ENCODE measurements around the gene SPEM3. TPM values are rescaled to one million over a fixed set of nuclear protein-coding genes. Genes with fewer than 3 reads are reported as not detected.
A peak's percentile ranks its signal among the peaks of the same experiment; 100 is the strongest.

SPEM3 gene
- total RNA-seq, 2 experiments from 2014 or later = not detected

GRCh38 chr17:7442142-7442541 lies 13.5 kb downstream of the SPEM3 start:
- no peak for DNase-seq
- peaks cover 29% of the 10 kb centered on the region for H3K36me3 Mint-ChIP-seq (ENCODE audit: low read depth)
- ChIA-PET CTCF (interaction anchor here (0.7 to 1.9 kb wide), 4 partner anchors 20 to 119 kb away, joined by 3 to 10 read pairs (median 5); partner anchors contain the start of gene TMEM95), POLR2A (no interaction called here)
- H3K4me3 Mint-ChIP-seq = no peak overlapping the region
- no peaks in the 10 kb centered on the region for H3K9me3 Mint-ChIP-seq
- H3K27ac Mint-ChIP-seq = no peak overlapping the region
- H3K27me3 Mint-ChIP-seq = peaks cover 59% of the 10 kb centered on the region
- peaks cover 42% of the 10 kb centered on the region for H3K4me1 Mint-ChIP-seq

GRCh38 chr17:7443499-7444485 lies 15.1 kb downstream of the SPEM3 start:
- Mint-ChIP-seq H3K27ac (no peak overlapping the region), H3K36me3 (ENCODE audit: low read depth) (peaks cover 27% of the 10 kb centered on the region), H3K4me3 (no peak overlapping the region), H3K4me1 (peaks cover 31% of the 10 kb centered on the region), H3K9me3 (no peaks in the 10 kb centered on the region), H3K27me3 (peaks cover 59% of the 10 kb centered on the region)
- ChIA-PET CTCF (interaction anchor here (0.6 to 2.8 kb wide), 13 partner anchors 8 to 171 kb away, joined by 3 to 28 read pairs (median 3); partner anchors contain the start of genes FXR2, SENP3, SPEM3 and TMEM102), POLR2A (no interaction called here)
- no peak for DNase-seq

- peaks cover 26% of the 10 kb centered on the region for H3K4me1 Mint-ChIP-seq
- H3K4me3 Mint-ChIP-seq = peak within 1 kb of the TSS; percentile 72
- peak within 1 kb of the TSS; percentile 33 for H3K27ac Mint-ChIP-seq
- ChIA-PET CTCF (interaction anchor here (0.5 to 2.8 kb wide), 11 partner anchors 9 to 170 kb away, joined by 3 to 28 read pairs (median 3); partner anchors contain the start of genes FXR2, SENP3, SOX15 and TMEM102), POLR2A (no interaction called here)
- no peaks in the 10 kb centered on the region for H3K9me3 Mint-ChIP-seq
- peaks cover 23% of the 10 kb centered on the region for H3K36me3 Mint-ChIP-seq (ENCODE audit: low read depth)
- H3K27me3 Mint-ChIP-seq = peaks cover 55% of the 10 kb centered on the region
- no peak for DNase-seq
These were observed 16.3 kb downstream of the SPEM3 start, which contains the start of gene CHRNB1 for GRCh38 chr17:7444682-7445618. Gene CHRNB1 (plus strand): TSS chr17:7445061. CDS start chr17:7445128, 67 bp downstream.

GRCh38 chr17:7445619-7445968 lies 16.9 kb downstream of the SPEM3 start:
- Mint-ChIP-seq H3K4me3 (peak overlapping the region; percentile 72), H3K27ac (peak overlapping the region; percentile 33), H3K36me3 (ENCODE audit: low read depth) (peaks cover 23% of the 10 kb centered on the region), H3K9me3 (no peaks in the 10 kb centered on the region), H3K27me3 (peaks cover 49% of the 10 kb centered on the region), H3K4me1 (peaks cover 23% of the 10 kb centered on the region)
- peak; percentile 47 for DNase-seq
- CTCF ChIA-PET = interaction anchor here (0.5 to 2.8 kb wide), 6 partner anchors 9 to 144 kb away, joined by 3 to 28 read pairs (median 6); partner anchors contain the start of genes SENP3, SOX15 and TMEM102
- POLR2A ChIA-PET = interaction anchor here (0.6 kb wide), 1 partner anchor 41 kb away, joined by 4 read pairs; the partner anchor contains the start of gene TMEM256

- Mint-ChIP-seq H3K4me3 (no peak overlapping the region), H3K4me1 (peaks cover 28% of the 10 kb centered on the region), H3K9me3 (no peaks in the 10 kb centered on the region), H3K36me3 (ENCODE audit: low read depth) (peaks cover 27% of the 10 kb centered on the region), H3K27me3 (peaks cover 33% of the 10 kb centered on the region), H3K27ac (no peak overlapping the region)
- DNase-seq = no peak
- POLR2A ChIA-PET = interaction anchor here (0.7 kb wide), 1 partner anchor 139 kb away, joined by 3 read pairs; no protein-coding TSS in a partner anchor
- CTCF ChIA-PET = interaction anchor here (1.3 kb wide), 1 partner anchor 112 kb away, joined by 3 read pairs; no protein-coding TSS in a partner anchor
These were observed 19.8 kb downstream of the SPEM3 start for GRCh38 chr17:7448461-7448860.

GRCh38 chr17:7459961-7460545 lies 31.4 kb downstream of the SPEM3 start:
- Mint-ChIP-seq H3K4me1 (peaks cover 25% of the 10 kb centered on the region), H3K9me3 (no peaks in the 10 kb centered on the region), H3K4me3 (no peak overlapping the region), H3K36me3 (ENCODE audit: low read depth) (peaks cover 37% of the 10 kb centered on the region), H3K27me3 (no peaks in the 10 kb centered on the region), H3K27ac (no peak overlapping the region)
- CTCF ChIA-PET = interaction anchor here (1.6 to 3.5 kb wide), 2 partner anchors 16 to 23 kb away, joined by 4 to 14 read pairs; no protein-coding TSS in a partner anchor
- POLR2A ChIA-PET = interaction anchor here (0.8 kb wide), 1 partner anchor 24 kb away, joined by 5 read pairs; the partner anchor contains the start of gene POLR2A
- no peak for DNase-seq

- Mint-ChIP-seq H3K9me3 (no peaks in the 10 kb centered on the region), H3K27ac (no peak overlapping the region), H3K4me3 (no peak overlapping the region), H3K27me3 (no peaks in the 10 kb centered on the region), H3K4me1 (peaks cover 22% of the 10 kb centered on the region), H3K36me3 (ENCODE audit: low read depth) (peaks cover 37% of the 10 kb centered on the region)
- CTCF ChIA-PET = interaction anchor here (0.7 to 3.5 kb wide), 4 partner anchors 9 to 96 kb away, joined by 3 to 14 read pairs (median 4); partner anchors contain the start of gene SLC35G6
- POLR2A ChIA-PET = no interaction called here
- no peak for DNase-seq
These were observed 32.4 kb downstream of the SPEM3 start for GRCh38 chr17:7460850-7461660.

GRCh38 chr17:7462474-7463371 lies 34.1 kb downstream of the SPEM3 start:
- Mint-ChIP-seq H3K9me3 (no peaks in the 10 kb centered on the region), H3K4me3 (no peak overlapping the region), H3K36me3 (ENCODE audit: low read depth) (peaks cover 27% of the 10 kb centered on the region), H3K27ac (no peak overlapping the region), H3K27me3 (no peaks in the 10 kb centered on the region), H3K4me1 (peaks cover 22% of the 10 kb centered on the region)
- ChIA-PET POLR2A (no interaction called here), CTCF (interaction anchor here (0.6 to 3.5 kb wide), 5 partner anchors 19 to 139 kb away, joined by 3 to 14 read pairs (median 3); partner anchors contain the start of gene SLC35G6)
- DNase-seq = no peak

- peaks cover 27% of the 10 kb centered on the region for H3K36me3 Mint-ChIP-seq (ENCODE audit: low read depth)
- no peak overlapping the region for H3K4me3 Mint-ChIP-seq
- H3K9me3 Mint-ChIP-seq = no peaks in the 10 kb centered on the region
- no peaks in the 10 kb centered on the region for H3K27me3 Mint-ChIP-seq
- ChIA-PET CTCF (interaction anchor here (0.7 to 2.6 kb wide), 2 partner anchors 13 to 19 kb away, joined by 5 to 13 read pairs; partner anchors contain the start of gene CHRNB1), POLR2A (no interaction called here)
- no peak for DNase-seq
- H3K4me1 Mint-ChIP-seq = peaks cover 24% of the 10 kb centered on the region
- H3K27ac Mint-ChIP-seq = no peak overlapping the region
These were observed 34.8 kb downstream of the SPEM3 start for GRCh38 chr17:7463372-7463846.

- no peaks in the 10 kb centered on the region for H3K9me3 Mint-ChIP-seq
- H3K4me3 Mint-ChIP-seq = no peak overlapping the region
- no peaks in the 10 kb centered on the region for H3K27me3 Mint-ChIP-seq
- H3K4me1 Mint-ChIP-seq = peaks cover 21% of the 10 kb centered on the region
- H3K27ac Mint-ChIP-seq = no peak overlapping the region
- ChIA-PET CTCF (interaction anchor here (0.7 to 2.6 kb wide), 3 partner anchors 13 to 22 kb away, joined by 3 to 13 read pairs (median 5); partner anchors contain the start of gene CHRNB1), POLR2A (no interaction called here)
- H3K36me3 Mint-ChIP-seq (ENCODE audit: low read depth) = peaks cover 23% of the 10 kb centered on the region
- no peak for DNase-seq
These were observed 35.4 kb downstream of the SPEM3 start for GRCh38 chr17:7464081-7464480.

Measured in activated CD4-positive, alpha-beta T cell treated with anti-CD3 and anti-CD28 coated beads, Interleukin-2, amount 10 ng/mL, durations not matched to agents 7 days and 5 days (primary cell).